ENCODE results near the gene TNFSF9. TPM values are rescaled to one million over a fixed set of nuclear protein-coding genes. Genes with fewer than 3 reads are reported as not detected.

TNFSF9 gene, protein sequence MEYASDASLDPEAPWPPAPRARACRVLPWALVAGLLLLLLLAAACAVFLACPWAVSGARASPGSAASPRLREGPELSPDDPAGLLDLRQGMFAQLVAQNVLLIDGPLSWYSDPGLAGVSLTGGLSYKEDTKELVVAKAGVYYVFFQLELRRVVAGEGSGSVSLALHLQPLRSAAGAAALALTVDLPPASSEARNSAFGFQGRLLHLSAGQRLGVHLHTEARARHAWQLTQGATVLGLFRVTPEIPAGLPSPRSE
- total RNA-seq (2014; rRNA removed; shearing (Covaris generic)) = 11.8 and 12.5 TPM in 2 replicates

GRCh38 chr19:6530386-6531162, at the start of gene TNFSF9:
Gene TNFSF9, plus strand, starts transcription at chr19:6531026. Its CDS starts 11 bp downstream, at chr19:6531037.

GRCh38 chr19:6481541-6482342, 49.1 kb upstream of the TNFSF9 start, which contains the start of gene DENND1C:
Gene DENND1C, minus strand, starts transcription at chr19:6481787. Its CDS starts 92 bp downstream, at chr19:6481695.

DNA sequence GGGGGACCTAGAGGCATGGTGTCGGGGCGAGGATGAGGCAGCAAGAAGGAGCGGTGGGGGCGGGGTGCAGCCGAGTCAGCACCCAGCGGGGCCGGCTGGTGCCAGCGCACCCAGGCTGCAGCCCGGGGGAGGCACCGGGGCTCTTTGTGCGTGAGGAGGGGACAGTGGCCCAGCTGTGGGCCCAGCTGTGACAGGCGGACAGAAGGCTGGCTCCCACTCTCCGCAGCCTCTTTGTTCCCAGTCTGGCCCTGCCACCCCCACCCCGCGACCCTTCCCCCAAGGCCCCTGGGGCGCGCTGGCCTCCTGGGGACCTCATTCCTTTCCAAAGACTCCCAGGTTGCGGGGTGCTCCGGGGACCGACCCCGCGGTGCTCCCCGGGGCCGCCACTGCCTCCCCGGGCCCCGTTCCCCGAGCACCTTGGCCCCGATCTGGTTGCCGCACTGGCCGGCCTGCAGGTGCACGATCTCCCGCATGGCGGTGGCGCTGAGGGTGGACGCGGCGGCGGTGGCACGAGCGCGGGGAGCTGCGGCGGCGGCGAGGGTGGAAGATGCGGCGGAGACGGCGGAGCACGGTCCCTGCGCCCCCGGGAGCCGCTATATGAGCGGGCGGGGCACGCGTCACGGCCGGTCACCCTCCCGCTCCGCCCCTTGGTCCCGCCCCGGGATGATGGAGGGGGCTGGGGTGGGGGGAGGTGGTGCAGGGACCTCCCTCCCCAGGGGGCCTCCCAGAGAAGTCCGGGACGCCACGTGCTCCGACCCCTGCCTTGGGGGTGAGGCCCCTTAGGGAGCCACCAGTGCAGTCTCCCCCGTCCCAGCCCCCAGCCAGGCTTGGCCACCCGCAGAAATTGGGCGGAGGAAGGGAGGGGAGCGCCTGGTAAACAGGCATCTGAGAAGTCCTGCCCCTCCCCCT, 28.8 kb upstream of the TNFSF9 start, which contains the start of gene TUBB4A:
Gene TUBB4A (minus strand): TSS at position 570 of the 909 bp plus-strand sequence. CDS start 97 bp downstream, at position 473.

Small RNA genes lying within 50 kb of the gene (small RNA-seq; reads per million reads assigned to genes)
- gene AC010503.2 (not detected), gene RF00019 (not detected)

Other genes starting within 250 kb of the TNFSF9 start
- not detected in 2 replicates for gene ACER1, start 197.4 kb upstream of the TNFSF9 start, total RNA-seq (2014; rRNA removed; shearing (Covaris generic))
- 119 and 122 TPM in 2 replicates for gene CLPP, start 169.5 kb upstream of the TNFSF9 start, total RNA-seq (2014; rRNA removed; shearing (Covaris generic))
- gene ALKBH7, start 158.2 kb upstream of the TNFSF9 start, total RNA-seq (2014; rRNA removed; shearing (Covaris generic)) = 26.5 and 34.5 TPM in 2 replicates
- 1.2 TPM in 2 replicates for gene PSPN, start 155.1 kb upstream of the TNFSF9 start, total RNA-seq (2014; rRNA removed; shearing (Covaris generic))
- gene GTF2F1, start 137.9 kb upstream of the TNFSF9 start, total RNA-seq (2014; rRNA removed; shearing (Covaris generic)) = 92.5 and 96.0 TPM in 2 replicates
- gene KHSRP, start 106.2 kb upstream of the TNFSF9 start, total RNA-seq (2014; rRNA removed; shearing (Covaris generic)) = 216 and 257 TPM in 2 replicates
- gene SLC25A41, start 97.3 kb upstream of the TNFSF9 start, total RNA-seq (2014; rRNA removed; shearing (Covaris generic)) = not detected in 2 replicates
- 17.0 and 18.0 TPM in 2 replicates for gene SLC25A23, start 71.2 kb upstream of the TNFSF9 start, total RNA-seq (2014; rRNA removed; shearing (Covaris generic))
- not detected in 2 replicates for gene CRB3, start 66.8 kb upstream of the TNFSF9 start, total RNA-seq (2014; rRNA removed; shearing (Covaris generic))
- not detected in 2 replicates for gene DENND1C, start 49.2 kb upstream of the TNFSF9 start, total RNA-seq (2014; rRNA removed; shearing (Covaris generic))
- gene TUBB4A, start 28.7 kb upstream of the TNFSF9 start, total RNA-seq (2014; rRNA removed; shearing (Covaris generic)) = 0.60 and 0.85 TPM in 2 replicates
- gene CD70, start 60.1 kb downstream of the TNFSF9 start, total RNA-seq (2014; rRNA removed; shearing (Covaris generic)) = 93.9 and 116 TPM in 2 replicates
- gene TNFSF14, start 139.1 kb downstream of the TNFSF9 start, total RNA-seq (2014; rRNA removed; shearing (Covaris generic)) = not detected in 2 replicates
- gene C3, start 189.6 kb downstream of the TNFSF9 start, total RNA-seq (2014; rRNA removed; shearing (Covaris generic)) = 7.9 and 15.0 TPM in 2 replicates
- 69.2 and 84.5 TPM in 2 replicates for gene GPR108, start 206.6 kb downstream of the TNFSF9 start, total RNA-seq (2014; rRNA removed; shearing (Covaris generic))
- gene TRIP10, start 208.7 kb downstream of the TNFSF9 start, total RNA-seq (2014; rRNA removed; shearing (Covaris generic)) = 46.5 and 48.0 TPM in 2 replicates
- 1.1 and 2.3 TPM in 2 replicates for gene SH2D3A, start 236.4 kb downstream of the TNFSF9 start, total RNA-seq (2014; rRNA removed; shearing (Covaris generic))
- gene VAV1, start 241.7 kb downstream of the TNFSF9 start, total RNA-seq (2014; rRNA removed; shearing (Covaris generic)) = not detected in 2 replicates